ENCODE data around the gene COX20.

DNA sequence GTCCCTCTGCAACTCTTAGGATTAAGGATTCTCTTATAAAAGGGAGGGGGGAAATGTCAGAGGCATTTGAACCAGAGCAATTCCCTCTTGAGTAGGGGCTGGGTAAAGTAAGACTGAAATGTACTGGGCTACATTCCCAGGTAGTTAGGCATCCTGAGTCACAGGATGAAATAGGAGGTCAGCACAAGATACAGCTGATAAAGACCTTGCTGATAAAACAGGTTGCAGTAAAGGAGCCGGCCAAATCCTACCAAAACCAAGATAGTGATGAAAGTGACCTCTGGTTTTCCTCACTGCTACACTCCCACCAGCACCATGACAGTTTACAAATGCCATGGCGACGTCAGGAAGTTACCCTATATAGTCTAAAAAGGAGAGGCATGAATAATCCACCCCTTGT lies 14.3 kb upstream of the COX20 start:
- TF ChIP-seq POLR2A (IDR thresholded peaks at IDR 0.05; ENCODE audit: low read length) (no peak), GATA1 (IDR thresholded peaks at IDR 0.05; ENCODE audit: low read depth, low read length) (no peak)
